Upper lobe of left lung (tissue), 6 donors: Measurements from ENCODE around the gene CDV3. TPM values are rescaled to one million over a fixed set of nuclear protein-coding genes. Genes with fewer than 3 reads are reported as not detected.
"Not testable (repeated sequence)": the region's sequence is repeated elsewhere in the genome, so short reads cannot be mapped to it uniquely, and the experiment has no call there.

Experiments used
- ATAC-seq, 2 donors: fragments of 200-7000 bp; cut with Tn5 transposase; one replicate each; pipeline ENCODE4 v1.9.1; 2022; ENCODE audit warnings: mild to moderate bottlenecking in 2 of 2, moderate library complexity in 2 of 2; ENCODE audit not compliant: low FRiP score in 2 of 2
- DNase-seq, 2 donors: peaks; one replicate each; pipeline ENCODE4 v3.0.0-alpha.2; 2019 to 2020
- H3K27ac ChIP-seq, 4 donors: fragments of 200-600 bp; sonication (generic); one replicate each; pipeline ENCODE4 v1.5.1; 2016 to 2019
- H3K27me3 ChIP-seq, 4 donors: fragments of 200-600 bp; sonication (generic); one replicate each; pipeline ENCODE4 v1.5.1; 2017 to 2019
- H3K36me3 ChIP-seq, 4 donors: fragments of 200-600 bp; sonication (generic); one replicate each; pipeline ENCODE4 v1.5.1; 2016 to 2019
- H3K4me1 ChIP-seq, 4 donors: fragments of 200-600 bp; sonication (generic); one replicate each; pipeline ENCODE4 v1.5.1; 2018 to 2019
- H3K4me3 ChIP-seq, 4 donors: fragments of 200-600 bp; sonication (generic); one replicate each; pipeline ENCODE4 v1.5.1; 2017 to 2019; ENCODE audit warnings: mild to moderate bottlenecking in 2 of 4, moderate library complexity in 1 of 4
- H3K9me3 ChIP-seq, 4 donors: fragments of 200-600 bp; sonication (generic); one replicate each; pipeline ENCODE4 v1.5.1; 2018 to 2019
- CTCF ChIP-seq, 6 experiments: fragments of 450-650 bp in 4 of 6; fragments of 200-600 bp in 2 of 6; sonication (generic) in 2 of 6; IDR thresholded peaks; one replicate each; pipeline ENCODE4 v1.5.1; 2016 to 2019; ENCODE audit warnings: antibody characterized with exemption in 6 of 6
- EP300 ChIP-seq, 4 donors: sonication (generic); formaldehyde crosslinking; IDR thresholded peaks; one replicate each; pipeline ENCODE4 v1.5.1; 2017; ENCODE audit warnings: antibody characterized with exemption in 4 of 4, control low read depth in 2 of 4
- POLR2A ChIP-seq, 4 donors: fragments of 450-650 bp; IDR thresholded peaks; one replicate each; pipeline ENCODE4 v1.5.1; 2016 to 2017; ENCODE audit warnings: antibody characterized with exemption in 4 of 4, mild to moderate bottlenecking in 2 of 4
- POLR2AphosphoS5 ChIP-seq, 2 donors: sonication (generic); formaldehyde crosslinking; IDR thresholded peaks; one replicate each; pipeline ENCODE4 v1.5.1; 2017; ENCODE audit warnings: antibody characterized with exemption in 2 of 2
- WGBS, 2 donors: methylation state at CpG; one replicate each; pipeline ENCODE4 v1.1.5; 2017 to 2018; 5-methylcytosine and 5-hydroxymethylcytosine counted together
- total RNA-seq, 6 donors: library from RNA; depleted of rRNA in 4 of 6; stranded (reverse); fragments of >200 nt in 4 of 6; gene quantifications; one replicate each; pipeline versions ENCODE4 v1.1.0 to v1.2.1, GENCODE V29; 2016 to 2021
- donor health status: DM: no; HTN: no; CAD: no; lungs with moderate emphysema.
- donor health status: DM: no; HTN: yes; CAD: no; lungs with severe emphysema.

CDV3 gene
- 100 to 1,000 TPM in 4 of 6 donors, 10 to 100 TPM in 2; 58.3 to 181 (median 161) TPM for total RNA-seq

GRCh38 chr3:133573629-133574194, at the start of gene CDV3:
CDV3 (plus strand) TSS chr3:133573686; CDS start chr3:133574045, 359 bp downstream.
- H3K4me1 ChIP-seq = peaks cover 50 to 64% (median 57%) of the 10 kb centered on the region in 4 donors
- DNase-seq = peak in 1 of 2 donors; percentile 95
- TF ChIP-seq EP300 (IDR thresholded peaks at IDR 0.05) (no peak), CTCF (IDR thresholded peaks at IDR 0.05) (peak in 1 of 6 experiments; percentile 46), POLR2AphosphoS5 (IDR thresholded peaks at IDR 0.05) (peak; percentile 94), POLR2A (IDR thresholded peaks at IDR 0.05) (peak in 2 of 4 donors; percentile 88 to 89)
- no peaks in the 10 kb centered on the region for H3K9me3 ChIP-seq
- H3K4me3 ChIP-seq = peak within 1 kb of the TSS; percentile 49 to 75 (median 72)
- 0% methylated on average over 33 to 52 of the region's 81 CpGs for WGBS, 2 donors
- H3K27me3 ChIP-seq = no peaks in the 10 kb centered on the region
- H3K27ac ChIP-seq = peak within 1 kb of the TSS; percentile 96 to 97 (median 96)
- peaks cover 4 to 35% (median 11%) of the 10 kb centered on the region in 4 donors for H3K36me3 ChIP-seq
- ATAC-seq = peak; percentile 6 to 54

- H3K4me3 ChIP-seq, H3K27me3 ChIP-seq, H3K4me1 ChIP-seq, H3K27ac ChIP-seq, DNase-seq, H3K9me3 ChIP-seq, ATAC-seq, H3K36me3 ChIP-seq: not testable (repeated sequence)
- 16 to 34% methylated on average over 3 of the region's 3 CpGs for WGBS, 2 donors
Measured at GRCh38 chr3:133523758-133524157, 49.7 kb upstream of the CDV3 start.

- H3K4me1 ChIP-seq = no peaks in the 10 kb centered on the region
- no peaks in the 10 kb centered on the region for H3K27me3 ChIP-seq
- TF ChIP-seq EP300 (IDR thresholded peaks at IDR 0.05) (no peak), CTCF (IDR thresholded peaks at IDR 0.05) (no peak), POLR2AphosphoS5 (IDR thresholded peaks at IDR 0.05) (no peak), POLR2A (IDR thresholded peaks at IDR 0.05) (no peak)
- H3K27ac ChIP-seq = no peak overlapping the region
- H3K36me3 ChIP-seq = no peaks in the 10 kb centered on the region
- peak in 1 of 2 donors; percentile 46 for ATAC-seq
- no peak for DNase-seq
- no peaks in the 10 kb centered on the region for H3K9me3 ChIP-seq
- H3K4me3 ChIP-seq = no peak overlapping the region
Measured at GRCh38 chr3:133525435-133525834, 48.1 kb upstream of the CDV3 start.

- H3K4me3 ChIP-seq = no peak overlapping the region
- WGBS, 2 donors = 65 to 76% methylated on average over 6 of the region's 6 CpGs
- no peaks in the 10 kb centered on the region for H3K9me3 ChIP-seq
- no peak for TF ChIP-seq CTCF (IDR thresholded peaks at IDR 0.05)
- no peak for TF ChIP-seq EP300 (IDR thresholded peaks at IDR 0.05)
- TF ChIP-seq POLR2AphosphoS5 (IDR thresholded peaks at IDR 0.05) = no peak
- no peak for TF ChIP-seq POLR2A (IDR thresholded peaks at IDR 0.05)
- H3K27ac ChIP-seq = no peak overlapping the region
- no peaks in the 10 kb centered on the region for H3K27me3 ChIP-seq
- H3K4me1 ChIP-seq = no peaks in the 10 kb centered on the region
- no peaks in the 10 kb centered on the region for H3K36me3 ChIP-seq
- ATAC-seq (no peak), DNase-seq (no peak)
Measured at GRCh38 chr3:133527081-133527715, 46.3 kb upstream of the CDV3 start.

GRCh38 chr3:133529809-133530208, 43.7 kb upstream of the CDV3 start:
- H3K27me3 ChIP-seq = no peaks in the 10 kb centered on the region
- H3K27ac ChIP-seq = no peak overlapping the region
- no peaks in the 10 kb centered on the region for H3K36me3 ChIP-seq
- DNase-seq (no peak), ATAC-seq (no peak)
- no peak for TF ChIP-seq POLR2A (IDR thresholded peaks at IDR 0.05)
- no peak for TF ChIP-seq POLR2AphosphoS5 (IDR thresholded peaks at IDR 0.05)
- TF ChIP-seq EP300 (IDR thresholded peaks at IDR 0.05) = no peak
- TF ChIP-seq CTCF (IDR thresholded peaks at IDR 0.05) = no peak
- 88 to 98% methylated on average over 2 of the region's 2 CpGs for WGBS, 2 donors
- no peaks in the 10 kb centered on the region for H3K9me3 ChIP-seq
- no peaks in the 10 kb centered on the region for H3K4me1 ChIP-seq
- H3K4me3 ChIP-seq = no peak overlapping the region
